ENCODE data around the gene LAMC2.
A peak's percentile ranks its signal among the peaks of the same experiment; 100 is the strongest.

The LAMC2 gene

DNA sequence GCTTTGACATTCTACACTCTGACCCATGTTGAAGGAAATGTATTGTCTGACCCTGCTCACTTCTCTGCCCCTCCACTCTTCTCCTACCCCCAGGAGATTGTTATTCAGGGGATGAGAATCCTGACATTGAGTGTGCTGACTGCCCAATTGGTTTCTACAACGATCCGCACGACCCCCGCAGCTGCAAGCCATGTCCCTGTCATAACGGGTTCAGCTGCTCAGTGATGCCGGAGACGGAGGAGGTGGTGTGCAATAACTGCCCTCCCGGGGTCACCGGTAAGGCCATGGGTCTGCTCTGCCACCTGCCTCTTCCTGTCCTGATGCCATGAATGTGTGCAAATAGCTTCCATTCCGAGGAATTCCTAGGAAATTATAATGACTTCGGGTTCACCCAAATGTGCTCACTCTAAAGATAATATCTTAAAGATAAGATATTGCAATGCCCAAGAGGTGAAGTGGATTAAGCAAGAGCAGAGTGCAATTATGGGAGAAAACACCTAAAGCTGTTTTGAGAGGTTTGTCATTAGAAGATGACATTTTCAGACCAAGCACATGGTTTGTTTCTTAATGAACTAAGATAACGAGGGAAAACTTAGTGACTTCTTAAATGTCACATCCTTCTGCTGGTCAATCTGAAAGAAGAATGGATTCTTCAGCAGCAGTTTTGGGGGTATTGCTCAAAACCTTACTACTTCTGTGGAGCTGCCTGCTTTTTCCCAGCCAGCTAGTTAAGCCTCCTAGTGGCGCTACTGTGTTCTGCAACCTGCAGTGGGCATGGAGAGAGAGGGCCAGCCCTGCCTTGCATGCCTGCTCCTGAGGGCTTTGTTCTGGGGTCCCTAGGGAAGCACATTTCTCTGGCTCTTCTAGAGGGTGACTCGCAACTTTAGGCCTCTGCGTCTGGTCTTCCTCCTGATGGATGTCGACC lies 41.6 kb downstream of the LAMC2 start:
- H3K27me3 ChIP-seq (ENCODE audit: control insufficient read depth, insufficient read depth, low read length): no peaks in the 10 kb centered on the region
- H3K4me1 ChIP-seq (ENCODE audit: control insufficient read depth, insufficient read depth, low read length): peaks cover 29% of the 10 kb centered on the region
- H3K4me3 ChIP-seq (ENCODE audit: low read depth, low read length): no peak overlapping the region
- H3K9ac ChIP-seq (ENCODE audit: low read length): no peak overlapping the region
- H3K9me3 ChIP-seq (ENCODE audit: control insufficient read depth, insufficient read depth, low read depth, low read length): no peaks in the 10 kb centered on the region
- H3K36me3 ChIP-seq (ENCODE audit: control insufficient read depth, insufficient read depth, low read length): no peaks in the 10 kb centered on the region
- H3K27ac ChIP-seq (ENCODE audit: low read depth, low read length): no peak overlapping the region

DNA sequence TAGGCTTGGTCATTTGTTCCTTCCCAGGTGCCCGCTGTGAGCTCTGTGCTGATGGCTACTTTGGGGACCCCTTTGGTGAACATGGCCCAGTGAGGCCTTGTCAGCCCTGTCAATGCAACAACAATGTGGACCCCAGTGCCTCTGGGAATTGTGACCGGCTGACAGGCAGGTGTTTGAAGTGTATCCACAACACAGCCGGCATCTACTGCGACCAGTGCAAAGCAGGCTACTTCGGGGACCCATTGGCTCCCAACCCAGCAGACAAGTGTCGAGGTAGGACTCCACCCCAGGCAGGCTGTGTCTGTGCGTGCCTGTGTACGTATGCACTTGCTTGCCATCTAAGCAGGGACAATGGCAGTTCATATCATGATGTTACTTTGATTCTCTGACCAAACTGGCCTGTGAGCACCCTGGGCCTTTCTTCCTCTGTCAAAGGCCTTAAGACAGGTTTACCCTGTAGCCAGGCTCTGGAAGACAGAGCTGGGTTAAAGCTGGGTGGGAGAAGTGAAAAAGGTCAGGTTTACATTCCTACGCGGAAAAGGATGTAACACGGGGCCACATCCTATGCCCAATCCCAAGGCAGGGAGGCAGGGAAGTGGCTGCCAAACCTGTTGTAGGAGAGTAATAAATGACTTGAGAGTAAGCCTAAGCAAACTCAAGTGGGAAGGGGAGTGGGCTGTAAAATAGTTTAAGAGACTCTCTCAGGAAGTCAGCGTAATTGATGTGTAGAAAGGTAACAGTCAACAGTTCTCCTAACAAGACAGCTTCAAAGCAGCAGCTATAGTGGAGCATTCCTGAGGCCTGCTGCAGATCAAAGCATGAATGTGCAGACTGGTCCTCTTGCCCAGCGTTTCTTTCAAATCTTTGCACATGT lies 42.5 kb downstream of the LAMC2 start:
- Histone ChIP-seq H3K36me3 (ENCODE audit: control insufficient read depth, insufficient read depth, low read length) (no peaks in the 10 kb centered on the region), H3K27ac (ENCODE audit: low read depth, low read length) (no peak overlapping the region), H3K4me1 (ENCODE audit: control insufficient read depth, insufficient read depth, low read length) (peaks cover 29% of the 10 kb centered on the region), H3K4me3 (ENCODE audit: low read depth, low read length) (no peak overlapping the region), H3K9me3 (ENCODE audit: control insufficient read depth, insufficient read depth, low read depth, low read length) (no peaks in the 10 kb centered on the region), H3K9ac (ENCODE audit: low read length) (no peak overlapping the region), H3K27me3 (ENCODE audit: control insufficient read depth, insufficient read depth, low read length) (no peaks in the 10 kb centered on the region)

DNA sequence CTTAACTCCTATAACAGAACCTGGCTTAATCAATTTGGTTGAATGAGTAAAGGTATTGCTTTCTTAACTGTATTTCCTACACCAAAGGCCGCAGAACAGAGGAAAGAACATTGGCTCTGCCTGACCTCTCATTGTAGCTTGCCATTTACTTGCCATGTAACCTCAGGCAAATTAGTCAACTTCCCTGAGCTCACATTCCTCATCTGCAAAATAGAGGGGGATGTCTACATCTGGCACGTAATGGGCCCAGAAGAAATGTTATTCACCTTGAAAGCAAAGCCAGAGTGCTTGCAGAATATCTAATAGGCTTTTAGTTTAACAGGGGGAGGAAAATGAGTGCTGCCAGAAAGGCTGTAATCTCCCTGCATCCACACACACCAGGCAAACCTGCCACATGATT lies 44.3 kb downstream of the LAMC2 start:
- no peak overlapping the region for H3K27ac ChIP-seq (ENCODE audit: low read depth, low read length)
- no peaks in the 10 kb centered on the region for H3K27me3 ChIP-seq (ENCODE audit: control insufficient read depth, insufficient read depth, low read length)
- H3K36me3 ChIP-seq (ENCODE audit: control insufficient read depth, insufficient read depth, low read length): no peaks in the 10 kb centered on the region

GRCh38 chr1:183231545-183231944 lies 45.5 kb downstream of the LAMC2 start:
- Histone ChIP-seq H3K36me3 (ENCODE audit: control insufficient read depth, insufficient read depth, low read length) (no peaks in the 10 kb centered on the region), H3K9me3 (ENCODE audit: control insufficient read depth, insufficient read depth, low read depth, low read length) (no peaks in the 10 kb centered on the region), H3K4me1 (ENCODE audit: control insufficient read depth, insufficient read depth, low read length) (peaks cover 48% of the 10 kb centered on the region), H3K9ac (ENCODE audit: low read length) (no peak overlapping the region), H3K27ac (ENCODE audit: low read depth, low read length) (no peak overlapping the region), H3K27me3 (ENCODE audit: control insufficient read depth, insufficient read depth, low read length) (no peaks in the 10 kb centered on the region), H3K4me3 (ENCODE audit: low read depth, low read length) (no peak overlapping the region)

More for the DNA sequence above, 44.3 kb downstream of the LAMC2 start:
- no peaks in the 10 kb centered on the region for H3K9me3 ChIP-seq (ENCODE audit: control insufficient read depth, insufficient read depth, low read depth, low read length)
- no peak overlapping the region for H3K4me3 ChIP-seq (ENCODE audit: low read depth, low read length)
- H3K9ac ChIP-seq (ENCODE audit: low read length): no peak overlapping the region
- peaks cover 44% of the 10 kb centered on the region for H3K4me1 ChIP-seq (ENCODE audit: control insufficient read depth, insufficient read depth, low read length)

DNA sequence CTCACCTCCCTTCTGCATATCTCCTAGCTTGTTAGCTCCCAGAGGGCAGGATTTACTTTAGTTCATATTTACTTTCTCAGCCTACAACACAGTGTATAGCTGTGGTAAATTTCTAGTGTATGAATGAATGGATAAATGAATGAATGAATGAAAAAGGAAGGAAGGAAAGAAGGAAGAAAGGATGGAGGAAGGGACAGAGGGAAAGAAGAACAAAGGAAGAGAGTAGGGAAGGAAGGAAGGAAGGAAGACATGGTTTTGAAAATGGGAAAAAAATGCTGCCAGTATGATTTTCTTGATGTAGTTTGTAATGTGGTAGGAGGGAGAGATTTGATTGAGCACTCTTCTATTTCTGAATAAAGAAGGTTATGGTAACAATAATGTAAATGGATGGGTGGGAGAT lies 47.0 kb downstream of the LAMC2 start:
- Histone ChIP-seq H3K27me3 (ENCODE audit: control insufficient read depth, insufficient read depth, low read length) (no peaks in the 10 kb centered on the region), H3K27ac (ENCODE audit: low read depth, low read length) (no peak overlapping the region), H3K4me1 (ENCODE audit: control insufficient read depth, insufficient read depth, low read length) (peaks cover 34% of the 10 kb centered on the region), H3K9me3 (ENCODE audit: control insufficient read depth, insufficient read depth, low read depth, low read length) (no peaks in the 10 kb centered on the region), H3K4me3 (ENCODE audit: low read depth, low read length) (no peak overlapping the region), H3K36me3 (ENCODE audit: control insufficient read depth, insufficient read depth, low read length) (no peaks in the 10 kb centered on the region), H3K9ac (ENCODE audit: low read length) (no peak overlapping the region)

DNA sequence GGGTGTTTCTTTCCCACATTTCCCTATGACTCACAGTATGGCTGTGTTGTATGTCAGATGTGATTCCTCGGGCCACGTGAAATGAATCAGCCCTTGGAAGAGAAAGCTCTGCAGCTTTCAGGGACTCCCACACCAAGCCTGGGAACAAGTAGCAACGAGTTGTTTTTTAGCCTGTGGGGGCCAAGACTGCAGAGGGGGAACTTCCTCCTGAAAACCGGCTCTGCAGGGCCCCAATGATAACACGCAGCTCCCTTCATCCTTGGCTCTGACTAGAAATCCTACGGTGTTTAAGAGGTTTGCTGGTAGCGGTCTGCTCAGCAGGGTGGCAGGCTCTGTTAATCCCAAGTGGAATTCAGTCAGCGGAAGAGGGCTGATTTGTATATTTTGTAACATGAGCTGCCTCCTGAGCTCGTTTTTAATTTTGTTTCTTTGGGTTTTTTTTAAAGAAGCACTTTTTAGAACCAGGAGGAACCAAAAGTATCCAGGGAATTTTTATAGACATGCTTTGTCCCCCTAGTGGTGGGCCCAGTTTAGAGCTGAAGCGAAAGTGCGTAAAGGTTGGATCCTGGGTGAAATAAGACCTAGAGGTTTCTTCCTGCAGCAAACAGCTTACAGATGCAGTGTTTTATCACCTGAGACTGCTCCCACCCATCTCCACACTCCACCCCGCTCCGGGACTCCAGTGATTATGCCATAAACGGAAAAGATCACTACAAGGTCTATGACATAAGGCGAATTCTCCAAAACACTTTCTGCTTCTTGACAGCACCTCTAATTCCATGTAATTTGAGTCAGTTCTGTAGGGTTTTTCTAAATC lies 48.8 kb downstream of the LAMC2 start:
- Histone ChIP-seq H3K36me3 (ENCODE audit: control insufficient read depth, insufficient read depth, low read length) (no peaks in the 10 kb centered on the region; the same call in 1 of the 2 replicates), H3K27ac (ENCODE audit: low read depth, low read length) (peak overlapping the region; percentile 8; the same call in 1 of the 2 replicates), H3K9ac (ENCODE audit: low read length) (peak overlapping the region; percentile 16), H3K4me3 (ENCODE audit: low read depth, low read length) (peak overlapping the region; percentile 23), H3K9me3 (ENCODE audit: control insufficient read depth, insufficient read depth, low read depth, low read length) (no peaks in the 10 kb centered on the region), H3K27me3 (ENCODE audit: control insufficient read depth, insufficient read depth, low read length) (no peaks in the 10 kb centered on the region), H3K4me1 (ENCODE audit: control insufficient read depth, insufficient read depth, low read length) (peaks cover 26% of the 10 kb centered on the region)

DNA sequence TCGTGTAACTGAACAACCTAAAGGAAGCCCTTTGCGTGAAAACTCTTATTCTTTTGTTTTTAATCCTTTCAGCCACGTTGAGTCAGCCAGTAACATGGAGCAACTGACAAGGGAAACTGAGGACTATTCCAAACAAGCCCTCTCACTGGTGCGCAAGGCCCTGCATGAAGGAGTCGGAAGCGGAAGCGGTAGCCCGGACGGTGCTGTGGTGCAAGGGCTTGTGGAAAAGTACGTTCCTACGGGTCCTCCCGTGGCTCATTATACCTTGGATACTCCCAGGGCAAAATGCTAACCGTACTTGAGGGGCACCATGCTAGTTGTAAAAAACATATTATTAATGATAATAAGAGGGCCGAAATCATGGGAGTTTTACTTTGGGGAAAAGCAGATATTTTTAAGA lies 49.4 kb downstream of the LAMC2 start:
- peak overlapping the region; percentile 16 for H3K9ac ChIP-seq (ENCODE audit: low read length)
- no peaks in the 10 kb centered on the region for H3K9me3 ChIP-seq (ENCODE audit: control insufficient read depth, insufficient read depth, low read depth, low read length)
- H3K4me3 ChIP-seq (ENCODE audit: low read depth, low read length): peak overlapping the region; percentile 23
- peak overlapping the region; percentile 8; the same call in 1 of the 2 replicates for H3K27ac ChIP-seq (ENCODE audit: low read depth, low read length)
- peaks cover 22% of the 10 kb centered on the region for H3K4me1 ChIP-seq (ENCODE audit: control insufficient read depth, insufficient read depth, low read length)
- H3K27me3 ChIP-seq (ENCODE audit: control insufficient read depth, insufficient read depth, low read length): no peaks in the 10 kb centered on the region
- peaks cover 6% of the 10 kb centered on the region; the same call in 1 of the 2 replicates for H3K36me3 ChIP-seq (ENCODE audit: control insufficient read depth, insufficient read depth, low read length)

DNA sequence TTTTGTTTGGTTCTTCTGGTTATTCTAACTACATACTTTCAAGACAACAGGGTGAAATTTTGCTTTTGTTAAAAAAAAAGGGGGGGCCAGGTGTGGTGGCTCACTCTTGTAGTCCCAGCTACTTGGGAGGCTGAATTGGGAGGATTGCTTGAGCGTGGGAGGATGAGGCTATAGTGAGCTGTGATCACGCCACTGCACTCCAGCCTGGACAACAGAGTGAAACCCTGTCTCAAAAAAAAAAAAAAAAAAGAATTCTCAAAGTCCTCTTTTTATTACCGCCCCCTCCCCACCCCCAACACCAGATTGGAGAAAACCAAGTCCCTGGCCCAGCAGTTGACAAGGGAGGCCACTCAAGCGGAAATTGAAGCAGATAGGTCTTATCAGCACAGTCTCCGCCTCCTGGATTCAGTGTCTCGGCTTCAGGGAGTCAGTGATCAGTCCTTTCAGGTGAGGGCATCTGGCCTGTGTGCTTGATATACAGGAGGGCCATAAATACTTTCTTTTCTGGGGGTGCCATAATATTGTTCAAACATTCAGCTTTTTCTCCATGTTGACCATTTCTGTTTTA lies 50.2 kb downstream of the LAMC2 start:
- H3K4me3 ChIP-seq (ENCODE audit: low read depth, low read length): no peak overlapping the region
- H3K4me1 ChIP-seq (ENCODE audit: control insufficient read depth, insufficient read depth, low read length): peaks cover 19% of the 10 kb centered on the region
- H3K27me3 ChIP-seq (ENCODE audit: control insufficient read depth, insufficient read depth, low read length): no peaks in the 10 kb centered on the region
- peaks cover 7% of the 10 kb centered on the region; the same call in 1 of the 2 replicates for H3K36me3 ChIP-seq (ENCODE audit: control insufficient read depth, insufficient read depth, low read length)
- no peak overlapping the region for H3K9ac ChIP-seq (ENCODE audit: low read length)
- H3K9me3 ChIP-seq (ENCODE audit: control insufficient read depth, insufficient read depth, low read depth, low read length): no peaks in the 10 kb centered on the region
- H3K27ac ChIP-seq (ENCODE audit: low read depth, low read length): no peak overlapping the region

DNA sequence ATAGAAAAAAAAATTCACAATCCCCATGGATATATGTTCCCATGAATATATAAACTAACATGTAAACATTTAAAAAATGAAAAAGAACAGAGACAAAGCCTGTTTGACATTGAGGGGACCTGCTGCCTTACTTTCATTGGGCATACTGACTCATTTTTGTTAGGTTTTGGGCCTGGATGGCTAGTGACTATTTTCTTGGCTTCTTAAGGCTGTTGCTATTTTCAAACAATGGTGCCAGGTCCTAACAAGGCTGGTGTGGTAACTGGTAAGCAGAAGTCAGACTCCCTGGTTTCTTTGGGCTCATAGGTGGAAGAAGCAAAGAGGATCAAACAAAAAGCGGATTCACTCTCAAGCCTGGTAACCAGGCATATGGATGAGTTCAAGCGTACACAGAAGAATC lies 51.0 kb downstream of the LAMC2 start:
- H3K27ac ChIP-seq (ENCODE audit: low read depth, low read length): no peak overlapping the region
- no peak overlapping the region for H3K4me3 ChIP-seq (ENCODE audit: low read depth, low read length)
- no peaks in the 10 kb centered on the region for H3K9me3 ChIP-seq (ENCODE audit: control insufficient read depth, insufficient read depth, low read depth, low read length)
- H3K9ac ChIP-seq (ENCODE audit: low read length): no peak overlapping the region
- H3K4me1 ChIP-seq (ENCODE audit: control insufficient read depth, insufficient read depth, low read length): peaks cover 19% of the 10 kb centered on the region
- peaks cover 7% of the 10 kb centered on the region; the same call in 1 of the 2 replicates for H3K36me3 ChIP-seq (ENCODE audit: control insufficient read depth, insufficient read depth, low read length)
- no peaks in the 10 kb centered on the region for H3K27me3 ChIP-seq (ENCODE audit: control insufficient read depth, insufficient read depth, low read length)

DNA sequence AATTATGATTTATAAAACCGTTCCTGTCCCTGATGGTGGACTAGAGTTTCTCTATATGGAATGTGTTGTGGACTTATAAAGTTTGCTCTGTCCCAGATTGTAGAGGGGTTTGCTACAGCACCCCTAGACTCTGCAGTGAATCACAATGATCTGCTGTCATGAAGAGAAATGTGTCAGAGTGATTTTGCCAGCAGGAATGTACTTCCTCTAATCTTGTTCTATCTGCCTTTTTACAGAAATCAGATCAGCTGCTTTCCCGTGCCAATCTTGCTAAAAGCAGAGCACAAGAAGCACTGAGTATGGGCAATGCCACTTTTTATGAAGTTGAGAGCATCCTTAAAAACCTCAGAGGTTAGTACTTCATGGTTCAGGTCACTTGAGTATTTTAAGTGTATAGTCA lies 52.0 kb downstream of the LAMC2 start:
- Histone ChIP-seq H3K27ac (ENCODE audit: low read depth, low read length) (no peak overlapping the region), H3K4me3 (ENCODE audit: low read depth, low read length) (no peak overlapping the region), H3K9me3 (ENCODE audit: control insufficient read depth, insufficient read depth, low read depth, low read length) (no peaks in the 10 kb centered on the region), H3K27me3 (ENCODE audit: control insufficient read depth, insufficient read depth, low read length) (no peaks in the 10 kb centered on the region), H3K4me1 (ENCODE audit: control insufficient read depth, insufficient read depth, low read length) (peaks cover 19% of the 10 kb centered on the region), H3K36me3 (ENCODE audit: control insufficient read depth, insufficient read depth, low read length) (peaks cover 7% of the 10 kb centered on the region; the same call in 1 of the 2 replicates), H3K9ac (ENCODE audit: low read length) (no peak overlapping the region)

Measured in HUES6 (cell line).